Right lobe of liver (tissue), 6 donors: Measurements from ENCODE around the gene LMOD3. TPM values are rescaled to one million over a fixed set of nuclear protein-coding genes. Genes with fewer than 3 reads are reported as not detected.

Experiments
- ATAC-seq, 4 donors: fragments of 200-7000 bp; cut with Tn5 transposase; one replicate each; pipeline ENCODE4 v1.9.1; 2020; ENCODE audit warnings: mild to moderate bottlenecking in 4 of 4, moderate library complexity in 4 of 4
- DNase-seq, 3 donors: peaks; one replicate each; pipeline ENCODE4 v3.0.0-alpha.2; 2020
- H3K27ac ChIP-seq, 3 donors: fragments of 200-600 bp; one replicate each; pipeline ENCODE4 v1.8.0; 2022
- H3K27me3 ChIP-seq, 2 donors: fragments of 200-600 bp; one replicate each; pipeline ENCODE4 v1.8.0; 2022
- H3K36me3 ChIP-seq, 4 donors: fragments of 200-600 bp; sonication (generic) in 1 of 4; one replicate each; pipeline versions ENCODE4 v1.5.1 to v1.8.0; 2017 to 2022; ENCODE audit warnings: control low read depth in 1 of 4
- H3K4me1 ChIP-seq, 4 donors: fragments of 200-600 bp; sonication (generic) in 1 of 4; one replicate each; pipeline versions ENCODE4 v1.5.1 to v1.8.0; 2017 to 2022; ENCODE audit warnings: control low read depth in 1 of 4
- H3K4me3 ChIP-seq, 3 donors: fragments of 200-600 bp; one replicate each; pipeline ENCODE4 v1.8.0; 2022
- H3K9me3 ChIP-seq, 4 donors: fragments of 200-600 bp; sonication (generic) in 1 of 4; one replicate each; pipeline versions ENCODE4 v1.5.1 to v1.8.0; 2017 to 2022; ENCODE audit warnings: control low read depth in 1 of 4
- CTCF ChIP-seq, 4 donors: fragments of 200-600 bp in 3 of 4; fragments of 450-650 bp in 1 of 4; IDR thresholded peaks; one replicate each; pipeline versions ENCODE4 v1.5.1 to v1.8.0; 2016 to 2022; ENCODE audit warnings: antibody characterized with exemption in 4 of 4, mild to moderate bottlenecking in 2 of 4
- POLR2A ChIP-seq: fragments of 450-650 bp; IDR thresholded peaks from one replicate; pipeline ENCODE4 v1.6.1; 2017; ENCODE audit warnings: antibody characterized with exemption, mild to moderate bottlenecking
- WGBS: methylation state at CpG from one replicate; pipeline ENCODE4 v1.1.6; 2018; ENCODE audit warnings: low coverage, low lambda C conversion rate; ENCODE audit not compliant: insufficient coverage; ENCODE audit errors: missing lambda C conversion rate; 5-methylcytosine and 5-hydroxymethylcytosine counted together
- intact Hi-C, 2 donors: fragments of 100-400 bp; cut with DNase I; formaldehyde crosslinking; loops; one replicate each; pipeline versions ENCODE4 v1.11.2 to v1.14.1; 2022
- total RNA-seq, 6 experiments: library from RNA; depleted of rRNA in 2 of 6; stranded (reverse); fragments of >200 nt in 2 of 6; fragmentation: NEBNext Ultra II Directional in 3 of 6; extraction: Animal tissue kit (Norgen Biotek cat#: 25700) in 3 of 6; gene quantifications; one replicate each; pipeline versions ENCODE4 v1.1.0 to v1.2.4, GENCODE V29; 2016 to 2023
- donor health status: DM: no; HTN: yes; CAD: no.
- donor health status: DM: no; HTN: no; CAD: no.
- donor health status: DM: no; HTN: no; CAD: no.
- donor health status: DM: no; HTN: yes; CAD: no.
- donor health status: DM: no; HTN: yes; CAD: no.

Gene LMOD3
- total RNA-seq, 6 experiments from 2014 or later: 0.07 to 0.25 (median 0.13) TPM; not detected in 3

- no peak for DNase-seq
- Histone ChIP-seq H3K36me3 (no peaks in the 10 kb centered on the region), H3K27ac (no peak overlapping the region), H3K4me1 (no peaks in the 10 kb centered on the region), H3K9me3 (no peaks in the 10 kb centered on the region), H3K27me3 (no peaks in the 10 kb centered on the region), H3K4me3 (no peak overlapping the region)
- intact Hi-C loops: no loop called here
- TF ChIP-seq CTCF (IDR thresholded peaks at IDR 0.05) (no peak), POLR2A (no peak)
- 85% methylated on average over 10 of the region's 12 CpGs for WGBS
- no peak for ATAC-seq
Observed at GRCh38 chr3:69118555-69118954, 3.8 kb downstream of the LMOD3 start.

GRCh38 chr3:69116897-69117296 is 5.5 kb downstream of the LMOD3 start:
- no peaks in the 10 kb centered on the region for H3K36me3 ChIP-seq
- H3K4me1 ChIP-seq: no peaks in the 10 kb centered on the region
- no peak overlapping the region for H3K27ac ChIP-seq
- no peaks in the 10 kb centered on the region for H3K27me3 ChIP-seq
- ATAC-seq (peak in 1 of 4 donors; percentile 44), DNase-seq (no peak)
- intact Hi-C loops: no loop called here
- TF ChIP-seq CTCF (IDR thresholded peaks at IDR 0.05) (no peak), POLR2A (no peak)
- H3K9me3 ChIP-seq: no peaks in the 10 kb centered on the region
- no peak overlapping the region for H3K4me3 ChIP-seq
- 50% methylated on average over 3 of the region's 3 CpGs for WGBS

GRCh38 chr3:69116162-69116561 is 6.2 kb downstream of the LMOD3 start:
- Histone ChIP-seq H3K4me1 (no peaks in the 10 kb centered on the region), H3K36me3 (no peaks in the 10 kb centered on the region), H3K27me3 (no peaks in the 10 kb centered on the region), H3K9me3 (no peaks in the 10 kb centered on the region), H3K27ac (no peak overlapping the region), H3K4me3 (no peak overlapping the region)
- intact Hi-C loops: no loop called here
- WGBS: 90% methylated on average over 4 of the region's 4 CpGs
- no peak for TF ChIP-seq POLR2A
- TF ChIP-seq CTCF (IDR thresholded peaks at IDR 0.05): no peak
- DNase-seq: no peak
- ATAC-seq: no peak

GRCh38 chr3:69115731-69116130 is 6.7 kb downstream of the LMOD3 start:
- no peaks in the 10 kb centered on the region for H3K9me3 ChIP-seq
- intact Hi-C loops: no loop called here
- TF ChIP-seq POLR2A (no peak), CTCF (IDR thresholded peaks at IDR 0.05) (no peak)
- H3K27me3 ChIP-seq: no peaks in the 10 kb centered on the region
- H3K36me3 ChIP-seq: no peaks in the 10 kb centered on the region
- no peak overlapping the region for H3K27ac ChIP-seq
- DNase-seq (no peak), ATAC-seq (no peak)
- WGBS: 63% methylated on average over 2 of the region's 2 CpGs
- no peaks in the 10 kb centered on the region for H3K4me1 ChIP-seq
- H3K4me3 ChIP-seq: no peak overlapping the region

GRCh38 chr3:69113536-69113935 is 8.9 kb downstream of the LMOD3 start:
- TF ChIP-seq POLR2A (no peak), CTCF (IDR thresholded peaks at IDR 0.05) (no peak)
- no peaks in the 10 kb centered on the region for H3K36me3 ChIP-seq
- WGBS: 88% methylated on average over 3 of the region's 3 CpGs

More at GRCh38 chr3:69113536-69113935, 8.9 kb downstream of the LMOD3 start:
- H3K27ac ChIP-seq: no peak overlapping the region
- H3K4me1 ChIP-seq: no peaks in the 10 kb centered on the region
- no peaks in the 10 kb centered on the region for H3K9me3 ChIP-seq
- DNase-seq: no peak
- intact Hi-C loops: no loop called here
- H3K27me3 ChIP-seq: no peaks in the 10 kb centered on the region
- ATAC-seq: no peak
- H3K4me3 ChIP-seq: no peak overlapping the region
